Central memory CD8-positive, alpha-beta T cell (primary cell): ENCODE measurements around the gene GRAMD2A.

ENCODE experiments used
- ATAC-seq: fragments of 150-1000 bp; cut with Tn5 transposase; replicated peaks from 2 replicates; pipeline ENCODE4 v1.10.0; 2022; ENCODE audit warnings: mild to moderate bottlenecking, moderate FRiP score, moderate number of reproducible peaks; ENCODE audit not compliant: poor library complexity, severe bottlenecking; ENCODE audit errors: extremely low read depth
- DNase-seq, 2 donors: peaks; one replicate each; pipeline ENCODE4 v3.0.0; 2021; ENCODE audit warnings: low spot score in 2 of 2
- H3K27ac Mint-ChIP-seq: one replicate; pipeline ENCODE4 v1.8.0; 2022; ENCODE audit warnings: low read depth, mild to moderate bottlenecking, moderate library complexity, mixed read lengths
- H3K27me3 Mint-ChIP-seq: one replicate; pipeline ENCODE4 v1.8.0; 2022; ENCODE audit warnings: mixed read lengths
- H3K36me3 Mint-ChIP-seq: one replicate; pipeline ENCODE4 v1.8.0; 2022; ENCODE audit warnings: mild to moderate bottlenecking, moderate library complexity, mixed read lengths; ENCODE audit not compliant: insufficient read depth
- H3K4me1 Mint-ChIP-seq: one replicate; pipeline ENCODE4 v1.8.0; 2022; ENCODE audit warnings: mixed read lengths
- H3K4me3 Mint-ChIP-seq: one replicate; pipeline ENCODE4 v1.8.0; 2022; ENCODE audit warnings: mild to moderate bottlenecking, moderate library complexity, mixed read lengths
- H3K9me3 Mint-ChIP-seq: one replicate; pipeline ENCODE4 v1.8.0; 2022; ENCODE audit warnings: mixed read lengths

Gene GRAMD2A

DNA sequence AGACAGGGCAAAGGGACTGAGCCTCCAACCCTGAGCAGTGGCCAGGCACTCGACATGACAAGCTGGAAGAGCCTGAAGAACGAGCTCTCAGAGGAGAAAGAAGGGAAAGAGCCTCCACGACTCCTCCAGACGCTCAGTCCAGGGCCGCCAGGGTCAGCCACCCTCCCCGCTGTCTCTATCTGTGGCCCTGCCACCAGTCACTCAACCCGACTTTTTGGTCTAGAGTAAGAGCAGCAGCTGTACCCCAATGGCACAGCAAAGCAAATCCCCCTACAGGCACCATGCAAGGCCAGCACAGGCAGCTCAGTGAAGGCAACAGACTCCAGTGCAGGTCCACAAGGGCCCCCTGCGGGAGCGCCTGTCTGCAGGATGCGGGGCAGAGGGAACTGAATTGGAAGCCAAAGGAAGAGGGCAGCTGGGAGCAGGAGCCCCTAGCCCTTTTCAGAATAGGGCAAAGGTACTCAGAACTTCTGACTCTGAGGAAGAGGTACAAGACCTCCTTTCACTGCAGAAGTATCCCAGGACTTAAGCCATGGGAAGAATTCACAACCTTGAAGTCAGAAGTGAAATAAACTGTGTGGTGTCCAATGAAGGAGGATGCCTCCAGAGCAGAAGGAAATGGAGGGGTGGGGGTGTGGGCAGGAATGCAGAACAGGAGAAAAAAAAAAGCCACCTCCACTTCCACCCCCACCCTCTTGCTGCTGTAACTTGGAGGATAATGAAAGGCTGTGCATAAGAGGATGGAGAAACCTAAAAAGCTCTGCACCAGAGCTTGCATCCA, 8.5 kb upstream of the GRAMD2A start:
- Mint-ChIP-seq H3K9me3 (no peaks in the 10 kb centered on the region), H3K4me1 (no peaks in the 10 kb centered on the region), H3K4me3 (no peak overlapping the region), H3K27ac (peak overlapping the region; percentile 61), H3K27me3 (no peaks in the 10 kb centered on the region), H3K36me3 (peaks cover 64% of the 10 kb centered on the region)
- ATAC-seq (no peak), DNase-seq (no peak)

DNA sequence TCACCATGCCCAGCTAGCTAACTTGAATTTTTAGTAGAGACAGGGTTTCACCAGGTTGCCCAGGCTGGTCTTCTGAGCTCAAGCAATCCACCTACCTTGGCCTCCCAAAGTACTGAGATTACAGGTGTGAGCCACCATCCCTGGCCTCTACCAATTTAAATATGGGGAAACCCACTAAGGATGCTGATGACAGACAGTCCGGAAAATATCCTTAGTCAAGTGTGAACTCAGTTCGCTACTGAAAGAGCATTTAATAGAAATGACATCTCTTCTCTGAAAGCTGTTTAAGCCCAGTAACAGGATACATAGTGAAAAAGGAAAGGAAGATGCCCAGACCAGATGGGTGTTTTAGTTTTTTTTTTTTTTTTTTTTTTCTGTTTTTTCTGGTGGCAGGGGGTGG, 7.7 kb upstream of the GRAMD2A start:
- DNase-seq (no peak), ATAC-seq (no peak)
- Mint-ChIP-seq H3K4me1 (no peaks in the 10 kb centered on the region), H3K27me3 (no peaks in the 10 kb centered on the region), H3K9me3 (no peaks in the 10 kb centered on the region), H3K27ac (peak overlapping the region; percentile 70), H3K36me3 (peaks cover 62% of the 10 kb centered on the region), H3K4me3 (no peak overlapping the region)

DNA sequence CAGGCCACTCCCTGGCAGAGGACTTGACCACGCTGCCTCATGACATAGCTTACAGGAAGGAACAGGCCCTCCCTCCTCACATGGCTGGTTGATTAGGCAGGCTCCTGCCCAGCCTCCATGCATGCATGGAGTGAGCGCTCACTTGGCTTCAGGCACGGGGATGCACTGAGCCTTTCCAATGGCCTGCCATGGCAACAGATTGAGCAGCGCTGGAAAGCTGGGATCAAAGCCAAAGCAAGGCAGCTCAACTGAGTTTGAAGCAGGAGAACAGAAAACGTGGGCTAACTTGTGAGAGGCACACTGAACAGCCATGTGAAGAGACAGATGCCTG, 5.9 kb upstream of the GRAMD2A start:
- H3K4me3 Mint-ChIP-seq, result no peak overlapping the region
- no peak for ATAC-seq
- H3K36me3 Mint-ChIP-seq, result peaks cover 56% of the 10 kb centered on the region
- no peaks in the 10 kb centered on the region for H3K9me3 Mint-ChIP-seq
- no peaks in the 10 kb centered on the region for H3K4me1 Mint-ChIP-seq
- no peak for DNase-seq
- H3K27me3 Mint-ChIP-seq, result peaks cover under 1% of the 10 kb centered on the region
- peak overlapping the region; percentile 3 for H3K27ac Mint-ChIP-seq

DNA sequence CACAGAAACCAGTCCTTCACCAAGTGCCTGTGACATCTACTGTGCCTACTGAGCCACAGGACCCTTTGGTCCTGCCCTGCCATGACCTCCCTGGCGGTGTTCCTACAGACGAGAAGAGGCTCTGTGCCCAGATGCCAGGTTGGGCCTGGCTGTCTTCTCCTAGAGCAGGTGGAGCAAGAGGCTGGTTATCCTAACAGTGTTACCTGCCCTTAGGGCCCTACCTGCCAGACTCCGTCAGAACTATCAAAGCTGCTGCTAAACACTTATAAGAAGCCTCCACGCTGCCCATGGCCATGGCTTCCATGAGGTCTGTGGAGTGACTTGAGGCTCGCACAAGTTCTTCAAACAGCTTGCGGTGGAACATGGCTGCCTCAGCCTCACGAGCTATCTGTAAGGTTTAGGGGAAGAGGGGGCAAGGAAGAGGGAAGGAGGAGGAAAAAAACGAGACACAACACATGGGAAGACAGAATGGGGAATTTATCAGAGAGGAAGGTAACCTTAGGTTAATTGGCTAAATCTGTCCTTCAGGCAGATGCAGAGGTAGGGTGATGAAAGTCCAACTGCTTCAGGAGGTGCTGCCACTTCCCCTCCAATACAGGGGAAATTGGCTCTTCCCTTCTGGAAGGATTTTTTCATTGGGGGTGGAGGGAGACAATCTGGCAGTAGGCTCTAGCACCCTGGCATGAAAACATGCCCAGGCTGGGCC, 5.4 kb upstream of the GRAMD2A start:
- ATAC-seq (no peak), DNase-seq (no peak)
- H3K36me3 Mint-ChIP-seq, result peaks cover 51% of the 10 kb centered on the region
- H3K4me1 Mint-ChIP-seq, result peaks cover 2% of the 10 kb centered on the region
- no peaks in the 10 kb centered on the region for H3K9me3 Mint-ChIP-seq
- peaks cover 5% of the 10 kb centered on the region for H3K27me3 Mint-ChIP-seq
- no peak overlapping the region for H3K4me3 Mint-ChIP-seq
- peak overlapping the region; percentile 3 for H3K27ac Mint-ChIP-seq

DNA sequence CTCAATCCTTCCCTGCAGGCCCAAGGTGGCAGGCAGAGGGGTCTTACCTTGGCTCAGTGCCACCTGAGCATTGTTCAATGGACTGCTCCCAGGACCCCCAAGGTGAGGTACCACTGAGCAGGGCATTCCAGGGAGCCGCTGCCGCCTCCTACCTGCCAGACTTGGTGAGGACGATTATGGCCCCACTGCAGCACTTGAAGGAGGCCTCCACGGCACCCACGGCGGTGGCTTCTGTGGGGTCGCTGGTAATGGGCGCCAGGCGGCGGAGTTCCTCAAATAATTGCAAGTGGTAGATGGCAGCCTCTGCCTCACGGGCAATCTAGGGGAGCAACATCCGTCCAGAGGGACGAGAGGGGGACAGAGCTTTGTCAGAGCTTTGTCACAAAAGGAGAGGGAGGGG, 4.7 kb upstream of the GRAMD2A start:
- Mint-ChIP-seq H3K4me3 (no peak overlapping the region), H3K9me3 (no peaks in the 10 kb centered on the region), H3K27me3 (peaks cover 10% of the 10 kb centered on the region), H3K27ac (no peak overlapping the region), H3K36me3 (peaks cover 47% of the 10 kb centered on the region), H3K4me1 (peaks cover 4% of the 10 kb centered on the region)
- ATAC-seq (no peak), DNase-seq (no peak)

DNA sequence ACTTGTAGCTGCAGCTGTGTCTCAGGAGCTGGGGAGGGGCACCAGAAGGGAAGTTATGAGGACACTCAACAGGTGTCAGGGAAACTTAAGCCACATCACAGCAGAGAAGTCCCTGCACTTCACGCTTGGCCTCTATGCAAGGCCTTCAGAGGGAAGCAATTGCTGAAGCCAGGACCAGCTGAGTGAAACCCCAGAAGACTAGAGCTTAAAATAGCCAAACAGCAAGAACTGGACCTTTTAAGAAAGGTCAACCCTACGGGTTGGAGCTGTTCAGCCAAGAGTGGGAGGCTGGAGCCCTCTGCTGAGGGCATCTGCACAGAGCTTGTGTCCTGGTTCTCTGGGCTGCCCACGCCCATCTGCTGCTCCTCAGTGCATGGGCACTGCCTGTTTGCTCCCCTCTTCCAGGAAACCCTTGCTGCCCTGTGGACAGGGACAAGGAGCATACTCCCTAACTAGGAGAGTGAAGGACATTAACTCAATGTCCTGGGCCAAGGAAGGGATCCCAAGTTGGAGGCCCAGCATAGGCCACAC, 3.9 kb upstream of the GRAMD2A start:
- peaks cover 41% of the 10 kb centered on the region for H3K36me3 Mint-ChIP-seq
- H3K4me1 Mint-ChIP-seq, result peaks cover 4% of the 10 kb centered on the region

DNA sequence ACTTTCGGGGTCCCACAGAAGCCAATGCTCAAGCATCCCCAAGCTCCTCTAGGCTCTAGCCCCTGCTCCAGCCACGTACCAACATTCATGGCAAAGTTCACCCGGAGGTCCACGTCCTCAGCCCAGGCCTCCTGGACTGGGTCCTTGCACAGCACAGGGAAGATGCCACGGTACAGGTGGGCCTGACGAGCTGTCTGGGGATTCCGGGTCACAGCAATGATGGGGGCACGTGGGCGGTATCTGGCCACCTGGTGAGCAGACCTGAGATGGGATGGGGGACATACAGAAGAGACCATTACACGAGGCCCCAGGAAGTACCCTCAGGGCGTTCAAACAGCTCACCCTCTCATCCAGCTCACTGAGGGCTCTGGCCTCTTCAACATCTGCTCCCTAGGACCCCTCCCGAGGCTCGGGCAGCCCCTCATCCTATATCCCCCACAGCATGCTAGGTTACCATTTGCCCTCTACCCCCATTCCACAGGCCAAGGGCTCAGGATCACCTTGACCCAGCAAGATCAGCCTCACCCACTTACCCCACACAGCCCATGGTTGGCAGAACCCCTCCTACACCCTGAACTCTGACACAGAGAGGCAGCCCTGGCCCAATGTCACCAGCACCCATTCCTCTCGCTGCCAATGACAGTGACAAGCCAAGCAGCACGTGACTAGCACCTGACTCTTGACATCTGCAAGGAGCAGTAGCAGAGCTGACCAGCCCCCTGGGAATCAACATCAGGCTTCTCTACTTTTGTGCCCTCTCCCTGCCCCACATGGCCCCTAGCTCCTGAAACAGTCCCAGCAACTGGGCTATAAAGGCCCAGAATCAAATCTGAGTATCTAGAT, 3.0 kb upstream of the GRAMD2A start:
- Mint-ChIP-seq H3K27me3 (peaks cover 21% of the 10 kb centered on the region), H3K9me3 (no peaks in the 10 kb centered on the region), H3K27ac (peak overlapping the region; percentile 41), H3K4me1 (peaks cover 4% of the 10 kb centered on the region), H3K36me3 (peaks cover 41% of the 10 kb centered on the region), H3K4me3 (no peak overlapping the region)
- ATAC-seq (no peak), DNase-seq (no peak)

More for the DNA sequence above, 3.9 kb upstream of the GRAMD2A start:
- peaks cover 15% of the 10 kb centered on the region for H3K27me3 Mint-ChIP-seq
- ATAC-seq, result no peak
- DNase-seq, result no peak
- no peak overlapping the region for H3K4me3 Mint-ChIP-seq
- no peaks in the 10 kb centered on the region for H3K9me3 Mint-ChIP-seq
- no peak overlapping the region for H3K27ac Mint-ChIP-seq

DNA sequence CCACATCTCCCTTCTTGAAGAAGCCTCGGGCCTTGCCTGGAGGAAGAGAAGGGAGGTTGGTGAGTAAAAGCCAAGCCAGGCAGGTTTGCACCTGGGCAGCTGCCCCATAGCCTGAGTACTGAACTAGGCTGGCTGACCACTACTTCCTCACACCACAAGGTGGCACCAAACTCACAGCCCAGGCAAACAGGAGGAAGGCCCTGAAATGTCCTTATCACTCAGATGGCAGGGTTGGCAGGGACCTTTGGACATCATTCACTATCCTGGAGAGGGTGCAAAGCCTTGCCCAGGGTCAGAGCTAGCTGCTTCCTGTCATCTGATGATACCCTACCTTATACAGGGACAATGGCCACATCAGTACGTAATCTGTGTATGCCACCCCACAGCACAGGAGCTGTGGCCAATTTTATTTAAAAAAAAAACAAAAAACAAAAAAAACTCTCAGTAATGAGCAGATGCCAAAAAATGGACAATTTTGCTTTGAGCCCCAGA, 2.2 kb upstream of the GRAMD2A start:
- peaks cover 32% of the 10 kb centered on the region for H3K36me3 Mint-ChIP-seq
- ATAC-seq (peak; percentile 65), DNase-seq (peak; percentile 64 to 68)
- no peaks in the 10 kb centered on the region for H3K9me3 Mint-ChIP-seq
- no peak overlapping the region for H3K27ac Mint-ChIP-seq
- H3K4me1 Mint-ChIP-seq, result peaks cover 4% of the 10 kb centered on the region
- H3K4me3 Mint-ChIP-seq, result no peak overlapping the region
- peaks cover 21% of the 10 kb centered on the region for H3K27me3 Mint-ChIP-seq

DNA sequence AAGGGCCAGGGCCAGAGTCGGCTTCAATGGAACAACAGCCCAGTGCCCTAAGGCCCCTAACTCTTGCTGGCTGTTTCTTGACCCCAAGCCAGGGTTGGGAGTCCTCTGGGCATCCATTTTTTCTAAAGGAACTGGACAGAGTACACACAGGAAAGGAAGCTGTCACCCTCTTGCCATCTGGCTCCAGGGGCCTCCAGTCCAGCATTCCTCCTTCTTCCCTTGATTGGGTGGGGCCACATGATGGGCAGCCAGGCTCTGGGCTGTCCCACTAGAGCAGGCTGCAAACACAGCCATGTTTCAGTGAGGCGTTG, 1.6 kb upstream of the GRAMD2A start:
- H3K9me3 Mint-ChIP-seq, result no peaks in the 10 kb centered on the region
- peaks cover 21% of the 10 kb centered on the region for H3K27me3 Mint-ChIP-seq
- peaks cover 27% of the 10 kb centered on the region for H3K36me3 Mint-ChIP-seq
- DNase-seq (no peak), ATAC-seq (no peak)
- H3K4me1 Mint-ChIP-seq, result peaks cover 4% of the 10 kb centered on the region
- H3K4me3 Mint-ChIP-seq, result no peak overlapping the region
- no peak overlapping the region for H3K27ac Mint-ChIP-seq

DNA sequence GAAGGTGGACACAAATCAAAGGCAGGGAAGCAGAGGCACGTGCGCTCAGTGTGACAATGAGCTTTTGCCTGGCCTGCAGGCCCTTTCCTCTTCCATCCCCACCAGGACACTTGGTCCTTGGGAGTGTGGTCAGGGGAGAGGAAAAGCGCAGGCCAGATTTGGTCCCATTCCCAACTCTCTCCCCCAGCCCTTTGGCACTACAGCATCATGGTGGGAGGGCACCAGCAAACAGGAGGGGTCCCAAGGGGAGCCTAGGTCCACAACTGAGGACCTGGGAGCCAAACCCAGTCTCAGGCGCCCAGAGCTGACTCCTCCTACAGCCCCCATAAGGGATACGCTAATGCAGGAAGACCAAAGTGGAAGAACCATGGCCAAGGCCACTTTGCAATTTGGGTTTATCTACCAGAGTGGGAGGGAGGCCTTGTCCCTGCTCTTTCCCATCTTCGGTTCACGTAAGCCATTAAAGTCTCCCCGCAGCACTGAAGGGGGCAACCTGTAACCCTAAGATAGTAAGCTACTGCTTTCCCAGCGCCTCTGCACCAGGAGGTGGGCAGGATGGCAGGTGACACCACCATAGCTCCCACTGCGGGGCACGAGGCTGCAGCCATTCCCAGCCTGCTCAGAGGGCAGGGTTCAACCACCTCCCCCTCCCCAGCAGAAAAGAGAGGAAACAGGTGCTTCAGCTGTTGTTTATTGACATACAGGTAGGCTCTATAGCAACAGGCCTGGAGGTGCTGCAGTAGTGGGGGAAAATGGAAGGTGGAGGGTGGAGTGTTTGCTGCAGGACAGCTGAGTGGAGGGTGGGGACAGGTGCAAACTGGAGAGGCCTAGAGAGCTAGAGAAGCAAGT, 993 bp upstream of the GRAMD2A start:
- Mint-ChIP-seq H3K27ac (no peak overlapping the region), H3K4me3 (peak overlapping the region; percentile 62), H3K9me3 (no peaks in the 10 kb centered on the region), H3K27me3 (peaks cover 21% of the 10 kb centered on the region), H3K36me3 (peaks cover 27% of the 10 kb centered on the region), H3K4me1 (peaks cover 4% of the 10 kb centered on the region)
- ATAC-seq, result no peak
- DNase-seq, result no peak

DNA sequence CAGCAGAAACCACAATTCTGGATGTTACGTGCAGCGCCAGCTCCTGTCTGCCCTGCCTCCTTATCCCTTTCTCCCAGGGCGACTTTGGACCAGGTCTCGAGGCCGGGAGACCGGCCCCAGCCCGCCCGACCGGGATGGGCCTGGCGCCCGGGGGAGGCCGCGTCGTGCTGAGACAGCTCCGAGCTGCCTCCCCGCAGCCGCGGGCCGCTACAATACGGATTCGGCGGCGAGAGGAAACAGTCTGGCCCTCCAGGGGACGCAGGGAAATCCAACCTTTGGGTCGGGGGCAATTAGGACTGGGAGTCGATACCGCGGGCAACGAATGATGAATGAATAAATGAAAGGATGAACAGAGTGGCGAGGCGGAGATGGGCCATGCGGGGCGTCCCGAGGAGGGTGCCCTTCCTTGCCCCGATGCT, 537 bp downstream of the GRAMD2A start:
- no peak overlapping the region for H3K4me3 Mint-ChIP-seq
- H3K27ac Mint-ChIP-seq, result no peak overlapping the region
- H3K4me1 Mint-ChIP-seq, result peaks cover 4% of the 10 kb centered on the region
- no peaks in the 10 kb centered on the region for H3K9me3 Mint-ChIP-seq
- H3K36me3 Mint-ChIP-seq, result peaks cover 20% of the 10 kb centered on the region
- peaks cover 21% of the 10 kb centered on the region for H3K27me3 Mint-ChIP-seq
- DNase-seq, result no peak
- ATAC-seq, result no peak
